Tibial nerve (tissue), 3 donors: ENCODE measurements around the gene GRIN1.

Experiments used
- CTCF ChIP-seq, 5 experiments: fragments of 200-600 bp in 3 of 5; fragments of 450-650 bp in 2 of 5; sonication (generic) in 3 of 5; IDR thresholded peaks; one replicate each; pipeline ENCODE4 v1.5.1; 2016 to 2019; ENCODE audit warnings: antibody characterized with exemption in 5 of 5, mild to moderate bottlenecking in 3 of 5, moderate library complexity in 2 of 5
- POLR2A ChIP-seq, 2 donors: fragments of 450-650 bp; IDR thresholded peaks; one replicate each; pipeline ENCODE4 v1.6.1; 2017; ENCODE audit warnings: antibody characterized with exemption in 2 of 2, mild to moderate bottlenecking in 2 of 2, moderate library complexity in 2 of 2

GRCh38 chr9:137148242-137148641 lies 9.3 kb downstream of the GRIN1 start:
- TF ChIP-seq POLR2A (IDR thresholded peaks at IDR 0.05) (no peak), CTCF (IDR thresholded peaks at IDR 0.05) (no peak)
